K562 (cell line): ENCODE results near the gene NEB. TPM values are rescaled to one million over a fixed set of nuclear protein-coding genes. Genes with fewer than 3 reads are reported as not detected.

ENCODE experiments used
- ATAC-seq: fragments of 200-7000 bp; cut with Tn5 transposase; 3 replicates; pipeline ENCODE4 v1.9.1; 2020; ENCODE audit warnings: moderate library complexity
- BruUV-seq: library from RNA; stranded (reverse); fragments of 400-500 nt; replicated peaks from 2 replicates; lab custom pipeline; 2021; lab: Mats Ljungman, UMichigan
- CTCF ChIA-PET: fragments of 300-600 bp; formaldehyde crosslinking; extraction: SDS; loops from one replicate; lab custom pipeline; 2021; ENCODE audit warnings: low intra/inter-chr PET ratio; lab: Yijun Ruan, JAX
- POLR2A ChIA-PET: fragments of 300-600, 350-650 bp; sonication (Branson Sonifier 250); formaldehyde crosslinking; extraction: SDS; loops from one replicate; lab custom pipeline; 2021; ENCODE audit warnings: antibody characterized with exemption, inconsistent platforms; lab: Yijun Ruan, JAX
- DNase-seq, 4 experiments: peaks; one replicate each; pipeline versions ENCODE4 v3.0.0 to v3.0.0-alpha.2; 2011 to 2018; ENCODE audit warnings: low spot score in 3 of 4, mixed read lengths in 3 of 4; ENCODE audit errors: extremely low read depth in 1 of 4
- FAIRE-seq: peaks from 2 replicates; lab custom pipeline; 2011; peaks lifted over from hg19 to GRCh38; lab: Jason Lieb, UNC
- H2AFZ ChIP-seq: 2 replicates; pipeline ENCODE4 v1.6.0; 2011; ENCODE audit warnings: low read depth, low read length, control low read depth, inconsistent platforms
- H3K27ac ChIP-seq: fragments of 200-600 bp; 3 replicates; pipeline ENCODE4 v1.8.0; 2011; ENCODE audit warnings: low read depth, mild to moderate bottlenecking, control low read depth, inconsistent platforms, low read length, moderate library complexity, mixed read lengths; ENCODE audit errors: extremely low read depth
- H3K27me3 ChIP-seq, 2 experiments: fragments of 300-600 bp in 1 of 2; 2 replicates in 1 of 2; 3 replicates in 1 of 2; pipeline versions ENCODE4 v1.6.0 to v1.8.0; 2011; ENCODE audit warnings: inconsistent platforms in 2 of 2, low read length in 2 of 2, mild to moderate bottlenecking in 1 of 2, mixed read lengths in 1 of 2, moderate library complexity in 1 of 2; ENCODE audit not compliant: control insufficient read depth in 2 of 2, insufficient read depth in 2 of 2
- H3K36me3 ChIP-seq: fragments of 300-600 bp; 3 replicates; pipeline ENCODE4 v1.8.0; 2011; ENCODE audit warnings: mild to moderate bottlenecking, low read length, inconsistent platforms; ENCODE audit not compliant: control insufficient read depth, insufficient read depth
- H3K4me1 ChIP-seq, 2 experiments: fragments of 200-600 bp in 1 of 2; replicated peaks in 1 of 2; 2 replicates in 1 of 2; 3 replicates in 1 of 2; pipeline versions ENCODE4 v1.5.1 to v1.8.0; 2011; ENCODE audit warnings: inconsistent platforms in 2 of 2, low read length in 2 of 2, mild to moderate bottlenecking in 1 of 2, mixed read lengths in 1 of 2, moderate library complexity in 1 of 2; ENCODE audit not compliant: control insufficient read depth in 2 of 2, insufficient read depth in 2 of 2
- H3K4me2 ChIP-seq: 2 replicates; pipeline ENCODE4 v1.6.1; 2011; ENCODE audit warnings: low read length, control low read depth, inconsistent platforms, mixed read lengths; ENCODE audit not compliant: insufficient read depth
- H3K4me3 ChIP-seq: fragments of 200-600 bp; sonication (generic), shearing (Covaris generic); 2 replicates; pipeline ENCODE4 v1.5.1; 2016; ENCODE audit warnings: control low read depth, inconsistent platforms
- H3K79me2 ChIP-seq: fragments of 200-600 bp; 3 replicates; pipeline ENCODE4 v1.8.0; 2011; ENCODE audit warnings: low read length, inconsistent platforms; ENCODE audit not compliant: control insufficient read depth, insufficient read depth
- H3K9ac ChIP-seq, 2 experiments: 2 replicates each; pipeline versions ENCODE4 v1.6.0 to v1.6.1; 2011; ENCODE audit warnings: low read depth in 2 of 2, low read length in 2 of 2, control low read depth in 1 of 2, inconsistent platforms in 1 of 2, mild to moderate bottlenecking in 1 of 2, mixed read lengths in 1 of 2; ENCODE audit not compliant: insufficient read depth in 1 of 2
- H3K9me1 ChIP-seq: one replicate; pipeline ENCODE4 v1.6.0; 2011; ENCODE audit warnings: inconsistent platforms, mild to moderate bottlenecking, low read length, moderate library complexity; ENCODE audit not compliant: control insufficient read depth, insufficient read depth
- H3K9me3 ChIP-seq: replicated peaks from 2 replicates; pipeline ENCODE4 v1.5.1; 2011; ENCODE audit warnings: low read depth, low read length, inconsistent platforms; ENCODE audit not compliant: control insufficient read depth, insufficient read depth
- H4K20me1 ChIP-seq: replicated peaks from 2 replicates; pipeline ENCODE4 v1.6.1; 2011; ENCODE audit warnings: low read length, inconsistent platforms, mixed read lengths; ENCODE audit not compliant: control insufficient read depth, insufficient read depth
- ARID1B ChIP-seq: fragments of 450-650 bp; IDR thresholded peaks from 2 replicates; pipeline ENCODE4 v1.6.1; 2016; ENCODE audit warnings: antibody characterized with exemption, mild to moderate bottlenecking, inconsistent platforms
- ELF4 ChIP-seq: fragments of 450-650 bp; formaldehyde crosslinking; IDR thresholded peaks from 2 replicates; pipeline ENCODE4 v1.4.0; 2022; ENCODE audit warnings: missing genetic modification characterization
- EP300 ChIP-seq: IDR thresholded peaks from 2 replicates; pipeline ENCODE4 v1.6.1; 2012; ENCODE audit warnings: low read length, improper control_type of control experiment
- FOSL1 ChIP-seq: fragments of 200-800 bp; sonication (Bioruptor generic); conservative IDR thresholded peaks from 2 replicates; pipeline ENCODE4 v1.6.1; 2016; ENCODE audit warnings: missing genetic modification characterization, missing compliant biosample characterization
- GABPA ChIP-seq: fragments of 200-800 bp; sonication (Bioruptor generic); conservative IDR thresholded peaks from 2 replicates; pipeline ENCODE4 v1.6.1; 2016; ENCODE audit warnings: low read depth, missing genetic modification characterization, missing compliant biosample characterization
- TRIM24 ChIP-seq, 2 experiments: fragments of 450-650 bp; IDR thresholded peaks; 2 replicates each; pipeline ENCODE4 v1.6.1; 2016
- ZBTB8A ChIP-seq: fragments of 450-650 bp; IDR thresholded peaks from 2 replicates; pipeline ENCODE4 v1.6.1; 2018; ENCODE audit warnings: mild to moderate bottlenecking, moderate library complexity; ENCODE audit not compliant: partially characterized antibody
- ZNF408 ChIP-seq: fragments of 250-450 bp; sonication (Bioruptor Pico); IDR thresholded peaks from 2 replicates; pipeline ENCODE4 v1.4.0; 2020; ENCODE audit warnings: low read depth, mild to moderate bottlenecking, moderate library complexity
- WGBS: fragments of 100-300 bp; shearing (Covaris generic); methylation state at CpG from one replicate; pipeline ENCODE4 v1.1.6; 2016; ENCODE audit warnings: low coverage, mixed read lengths; ENCODE audit not compliant: insufficient coverage; ENCODE audit errors: missing lambda C conversion rate; 5-methylcytosine and 5-hydroxymethylcytosine counted together
- in situ Hi-C: fragments of 300-500 bp; cut with MboI; formaldehyde crosslinking; loops from 4 replicates; pipeline ENCODE4 v1.15.0; 2018; ENCODE audit warnings: inconsistent platforms, mixed read lengths
- intact Hi-C: fragments of 100-400 bp; cut with micrococcal nuclease; formaldehyde crosslinking; loops from 2 replicates; pipeline ENCODE4 v1.14.2; 2022
- polyA plus RNA-seq, 8 experiments: library from polyadenylated mRNA; depleted of rRNA in 4 of 8; stranded (reverse) in 5 of 8; unstranded in 3 of 8; fragments of >200 nt; fragmentation: Nextera tagmentation in 2 of 8; fragmentation: Illumina TruSeq in 1 of 8; extraction: Ambion mirVana in 2 of 8; extraction: Trizol in 1 of 8; gene quantifications; 2 replicates each; pipeline versions ENCODE4 v1.2.1 to v1.2.3, GENCODE V29; 2011 to 2014; ENCODE audit warnings: inconsistent platforms in 1 of 8, missing spikeins in 1 of 8
- total RNA-seq, 7 experiments: library from RNA; depleted of rRNA in 6 of 7; stranded (reverse); fragments of >200 nt in 6 of 7; fragmentation: Illumina TruSeq in 2 of 7; extraction: Trizol in 2 of 7; gene quantifications; 2 replicates each; pipeline versions ENCODE4 v1.2.1 to v1.2.3, GENCODE V29; 2011 to 2021; ENCODE audit warnings: low replicate concordance in 1 of 7
- TF ChIP-seq, protein P1 (sequence below): fragments of 450-650 bp; IDR thresholded peaks from 2 replicates; pipeline ENCODE4 v1.6.1; 2016; ENCODE audit warnings: borderline replicate concordance
- TF ChIP-seq, protein P2 (sequence below): fragments of 450-650 bp; IDR thresholded peaks from 2 replicates; pipeline ENCODE4 v1.6.1; 2016; ENCODE audit warnings: low read depth

The NEB gene
- total and polyA plus RNA-seq, 9 of the 15 experiments (the other 6 are each of a cell fraction or from before 2014, with no cell fraction given), result 1.7 to 3.8 (median 2.9) TPM

DNA sequence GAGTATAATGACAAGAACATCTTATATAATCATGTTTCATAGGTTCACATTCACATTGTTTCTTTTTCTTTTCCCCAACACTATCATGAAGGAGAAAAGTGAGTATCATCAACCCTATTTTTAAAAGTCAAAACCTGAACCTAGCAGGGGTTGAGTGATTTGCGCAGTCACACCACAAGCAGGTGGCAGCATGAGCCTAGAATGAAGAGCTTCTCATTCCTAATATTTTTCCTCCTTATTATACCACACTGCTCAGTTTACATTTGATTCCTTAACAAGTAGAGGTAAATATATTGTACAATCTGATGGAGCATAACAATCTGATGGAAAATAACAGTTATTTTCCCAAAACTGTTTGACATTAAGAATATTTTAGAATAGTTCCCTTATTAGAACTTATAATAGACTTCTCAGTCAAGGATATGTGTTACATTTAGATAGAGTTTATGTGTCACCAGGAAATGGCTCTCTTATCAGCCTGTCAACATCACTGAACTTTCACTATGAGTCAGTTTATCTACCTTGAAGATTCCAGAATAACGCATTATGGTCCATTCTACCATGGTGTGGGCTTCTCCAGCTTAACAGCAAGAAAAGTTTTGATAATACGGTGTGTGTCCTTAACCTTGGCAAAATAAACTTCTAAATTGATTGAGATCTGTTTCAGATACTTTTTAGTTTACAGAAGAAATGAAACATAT, 119.5 kb downstream of the NEB start:
- CTCF ChIA-PET, result interaction anchor here (0.8 to 1.9 kb wide), 4 partner anchors 193 to 411 kb away, joined by 3 to 21 read pairs (median 5); no protein-coding TSS in a partner anchor
- WGBS, result 29% methylated on average over 3 of the region's 3 CpGs
- H3K9me1 ChIP-seq, result no peaks in the 10 kb centered on the region
- ATAC-seq, result peak; percentile 59
- no peaks in the 10 kb centered on the region for H3K9me3 ChIP-seq
- H4K20me1 ChIP-seq, result no peaks in the 10 kb centered on the region
- no peaks in the 10 kb centered on the region for H3K36me3 ChIP-seq
- no peaks in the 10 kb centered on the region for H3K27me3 ChIP-seq
- H3K4me3 ChIP-seq, result no peak overlapping the region
- H3K4me2 ChIP-seq, result peak overlapping the region; percentile 16; the same call in 1 of the 2 replicates
- no peak overlapping the region for H3K9ac ChIP-seq
- H3K4me1 ChIP-seq, result peaks cover 0 to 18% of the 10 kb centered on the region in 2 experiments; a peak in 2 of 5 replicates
- BruUV-seq, result no TSS peak
- no peaks in the 10 kb centered on the region for H3K79me2 ChIP-seq
- POLR2A ChIA-PET, result interaction anchor here (0.6 to 1.2 kb wide), 3 partner anchors 16 to 373 kb away, joined by 3 to 4 read pairs (median 3); no protein-coding TSS in a partner anchor
- DNase-seq, result peak in 1 of 4 experiments; percentile 20
- FAIRE-seq, result no peak
- peak overlapping the region; percentile 63 for H2AFZ ChIP-seq
- no peak overlapping the region for H3K27ac ChIP-seq
- in situ Hi-C loops (loop anchor here (25.0 kb wide), 1 partner anchor 398 kb away; no protein-coding TSS in a partner anchor), intact Hi-C loops (loop anchor here (1.0 kb wide), 1 partner anchor 411 kb away; no protein-coding TSS in a partner anchor)
- TF ChIP-seq, protein P1, sequence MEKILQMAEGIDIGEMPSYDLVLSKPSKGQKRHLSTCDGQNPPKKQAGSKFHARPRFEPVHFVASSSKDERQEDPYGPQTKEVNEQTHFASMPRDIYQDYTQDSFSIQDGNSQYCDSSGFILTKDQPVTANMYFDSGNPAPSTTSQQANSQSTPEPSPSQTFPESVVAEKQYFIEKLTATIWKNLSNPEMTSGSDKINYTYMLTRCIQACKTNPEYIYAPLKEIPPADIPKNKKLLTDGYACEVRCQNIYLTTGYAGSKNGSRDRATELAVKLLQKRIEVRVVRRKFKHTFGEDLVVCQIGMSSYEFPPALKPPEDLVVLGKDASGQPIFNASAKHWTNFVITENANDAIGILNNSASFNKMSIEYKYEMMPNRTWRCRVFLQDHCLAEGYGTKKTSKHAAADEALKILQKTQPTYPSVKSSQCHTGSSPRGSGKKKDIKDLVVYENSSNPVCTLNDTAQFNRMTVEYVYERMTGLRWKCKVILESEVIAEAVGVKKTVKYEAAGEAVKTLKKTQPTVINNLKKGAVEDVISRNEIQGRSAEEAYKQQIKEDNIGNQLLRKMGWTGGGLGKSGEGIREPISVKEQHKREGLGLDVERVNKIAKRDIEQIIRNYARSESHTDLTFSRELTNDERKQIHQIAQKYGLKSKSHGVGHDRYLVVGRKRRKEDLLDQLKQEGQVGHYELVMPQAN, result no peak
- TF ChIP-seq FOSL1 (tag) (peak; percentile 96), GABPA (tag) (0 out of 2 replicates have a peak, but pooled peaks have one; percentile 12), EP300 (peak; percentile 43; the same call in 1 of the 2 replicates), TRIM24 (IDR thresholded peaks at IDR 0.05) (peak in 1 of 2 experiments; percentile 49; a peak in 1 of 4 replicates), ARID1B (peak; percentile 78), ZBTB8A (no peak), ZNF408 (CRISPR knock-in tag) (no peak), ELF4 (CRISPR knock-in tag) (no peak)
- TF ChIP-seq, protein P2, sequence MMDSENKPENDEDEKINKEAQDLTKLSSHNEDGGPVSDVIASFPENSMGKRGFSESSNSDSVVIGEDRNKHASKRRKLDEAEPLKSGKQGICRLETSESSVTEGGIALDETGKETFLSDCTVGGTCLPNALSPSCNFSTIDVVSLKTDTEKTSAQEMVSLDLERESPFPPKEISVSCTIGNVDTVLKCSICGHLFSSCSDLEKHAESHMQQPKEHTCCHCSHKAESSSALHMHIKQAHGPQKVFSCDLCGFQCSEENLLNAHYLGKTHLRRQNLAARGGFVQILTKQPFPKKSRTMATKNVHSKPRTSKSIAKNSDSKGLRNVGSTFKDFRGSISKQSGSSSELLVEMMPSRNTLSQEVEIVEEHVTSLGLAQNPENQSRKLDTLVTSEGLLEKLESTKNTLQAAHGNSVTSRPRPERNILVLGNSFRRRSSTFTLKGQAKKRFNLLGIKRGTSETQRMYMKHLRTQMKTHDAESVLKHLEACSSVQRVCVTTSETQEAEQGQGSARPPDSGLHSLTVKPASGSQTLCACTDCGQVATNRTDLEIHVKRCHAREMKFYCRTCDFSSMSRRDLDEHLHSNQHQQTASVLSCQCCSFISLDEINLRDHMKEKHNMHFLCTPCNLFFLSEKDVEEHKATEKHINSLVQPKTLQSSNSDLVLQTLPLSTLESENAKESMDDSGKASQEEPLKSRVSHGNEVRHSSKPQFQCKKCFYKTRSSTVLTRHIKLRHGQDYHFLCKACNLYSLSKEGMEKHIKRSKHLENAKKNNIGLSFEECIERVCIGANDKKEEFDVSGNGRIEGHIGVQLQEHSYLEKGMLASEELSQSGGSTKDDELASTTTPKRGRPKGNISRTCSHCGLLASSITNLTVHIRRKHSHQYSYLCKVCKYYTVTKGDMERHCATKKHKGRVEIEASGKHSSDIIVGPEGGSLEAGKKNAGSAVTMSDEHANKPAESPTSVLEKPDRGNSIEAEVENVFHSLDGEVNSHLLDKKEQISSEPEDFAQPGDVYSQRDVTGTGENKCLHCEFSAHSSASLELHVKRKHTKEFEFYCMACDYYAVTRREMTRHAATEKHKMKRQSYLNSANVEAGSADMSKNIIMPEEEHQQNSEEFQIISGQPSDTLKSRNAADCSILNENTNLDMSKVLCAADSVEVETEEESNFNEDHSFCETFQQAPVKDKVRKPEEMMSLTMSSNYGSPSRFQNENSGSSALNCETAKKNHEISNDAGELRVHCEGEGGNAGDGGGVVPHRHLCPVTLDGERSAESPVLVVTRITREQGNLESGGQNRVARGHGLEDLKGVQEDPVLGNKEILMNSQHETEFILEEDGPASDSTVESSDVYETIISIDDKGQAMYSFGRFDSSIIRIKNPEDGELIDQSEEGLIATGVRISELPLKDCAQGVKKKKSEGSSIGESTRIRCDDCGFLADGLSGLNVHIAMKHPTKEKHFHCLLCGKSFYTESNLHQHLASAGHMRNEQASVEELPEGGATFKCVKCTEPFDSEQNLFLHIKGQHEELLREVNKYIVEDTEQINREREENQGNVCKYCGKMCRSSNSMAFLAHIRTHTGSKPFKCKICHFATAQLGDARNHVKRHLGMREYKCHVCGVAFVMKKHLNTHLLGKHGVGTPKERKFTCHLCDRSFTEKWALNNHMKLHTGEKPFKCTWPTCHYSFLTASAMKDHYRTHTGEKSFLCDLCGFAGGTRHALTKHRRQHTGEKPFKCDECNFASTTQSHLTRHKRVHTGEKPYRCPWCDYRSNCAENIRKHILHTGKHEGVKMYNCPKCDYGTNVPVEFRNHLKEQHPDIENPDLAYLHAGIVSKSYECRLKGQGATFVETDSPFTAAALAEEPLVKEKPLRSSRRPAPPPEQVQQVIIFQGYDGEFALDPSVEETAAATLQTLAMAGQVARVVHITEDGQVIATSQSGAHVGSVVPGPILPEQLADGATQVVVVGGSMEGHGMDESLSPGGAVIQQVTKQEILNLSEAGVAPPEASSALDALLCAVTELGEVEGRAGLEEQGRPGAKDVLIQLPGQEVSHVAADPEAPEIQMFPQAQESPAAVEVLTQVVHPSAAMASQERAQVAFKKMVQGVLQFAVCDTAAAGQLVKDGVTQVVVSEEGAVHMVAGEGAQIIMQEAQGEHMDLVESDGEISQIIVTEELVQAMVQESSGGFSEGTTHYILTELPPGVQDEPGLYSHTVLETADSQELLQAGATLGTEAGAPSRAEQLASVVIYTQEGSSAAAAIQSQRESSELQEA, result no peak
